ENCODE data around the gene C6orf47. TPM values are rescaled to one million over a fixed set of nuclear protein-coding genes. Genes with fewer than 3 reads are reported as not detected.

C6orf47 gene
- total and polyA plus RNA-seq, 2 of the 13 experiments (the other 11 are each of a cell fraction or from before 2014, with no cell fraction given) = 1.7 to 18.1 TPM

- TF ChIP-seq NKX3-1 (CRISPR knock-in tag; IDR thresholded peaks at IDR 0.05) (peak; percentile 44; the same call in 1 of the 2 replicates), POLR2AphosphoS5 (IDR thresholded peaks at IDR 0.05; ENCODE audit: low read depth, low read length) (peak; percentile 95), ZNF501 (CRISPR knock-in tag; IDR thresholded peaks at IDR 0.05) (peak; percentile 57), CHD2 (IDR thresholded peaks at IDR 0.05; ENCODE audit: low read depth, low read length) (no peak), FOXA1 (IDR thresholded peaks at IDR 0.05) (no peak), FOXA1 (CRISPR knock-in tag; IDR thresholded peaks at IDR 0.05) (peak; percentile 51), ZNF296 (CRISPR knock-in tag; conservative IDR thresholded peaks at IDR 0.05) (no peak), ZBTB25 (CRISPR knock-in tag; IDR thresholded peaks at IDR 0.05) (no peak), MTF2 (CRISPR knock-in tag; IDR thresholded peaks at IDR 0.05; ENCODE audit: borderline replicate concordance) (0 out of 2 replicates have a peak, but pooled peaks have one; percentile 53), ZNF672 (CRISPR knock-in tag; IDR thresholded peaks at IDR 0.05) (no peak), CBX1 (IDR thresholded peaks at IDR 0.05; ENCODE audit: low read depth) (peak; percentile 25), ZNF878 (CRISPR knock-in tag; IDR thresholded peaks at IDR 0.05) (peak; percentile 48; the same call in 1 of the 2 replicates), ZMYM4 (CRISPR knock-in tag; IDR thresholded peaks at IDR 0.05) (no peak), ZNF264 (CRISPR knock-in tag; IDR thresholded peaks at IDR 0.05) (peak; percentile 17), MXI1 (IDR thresholded peaks at IDR 0.05; ENCODE audit: borderline replicate concordance, low read depth, low read length) (peak; percentile 50; the same call in 1 of the 3 replicates), ZSCAN31 (CRISPR knock-in tag; IDR thresholded peaks at IDR 0.05; ENCODE audit: low read depth) (no peak; the same call in 1 of the 2 replicates), MIXL1 (CRISPR knock-in tag; IDR thresholded peaks at IDR 0.05) (no peak; the same call in 1 of the 2 replicates), GLI4 (CRISPR knock-in tag; IDR thresholded peaks at IDR 0.05; ENCODE audit: borderline replicate concordance) (no peak; the same call in 1 of the 2 replicates), YEATS2 (CRISPR knock-in tag; IDR thresholded peaks at IDR 0.05; ENCODE audit: borderline replicate concordance) (no peak), SP5 (CRISPR knock-in tag; IDR thresholded peaks at IDR 0.05; ENCODE audit: borderline replicate concordance, low read depth) (peak; percentile 65; the same call in 1 of the 2 replicates), ZNF644 (CRISPR knock-in tag; IDR thresholded peaks at IDR 0.05; ENCODE audit: low read depth) (no peak), TFE3 (CRISPR knock-in tag; IDR thresholded peaks at IDR 0.05) (peak; percentile 14; the same call in 1 of the 2 replicates), ZBTB10 (CRISPR knock-in tag; IDR thresholded peaks at IDR 0.05; ENCODE audit: borderline replicate concordance) (no peak)
Observed at GRCh38 chr6:31652925-31653724, 7.5 kb downstream of the C6orf47 start (continued).

Measured in HepG2 (cell line).